Measurements from ENCODE around the gene FEZ2. TPM values are rescaled to one million over a fixed set of nuclear protein-coding genes. Genes with fewer than 3 reads are reported as not detected.

Gene FEZ2
- total and polyA plus RNA-seq, 2 of the 8 experiments (the other 6 are each of a cell fraction or from before 2014, with no cell fraction given), result 7.5 to 16.4 TPM

DNA sequence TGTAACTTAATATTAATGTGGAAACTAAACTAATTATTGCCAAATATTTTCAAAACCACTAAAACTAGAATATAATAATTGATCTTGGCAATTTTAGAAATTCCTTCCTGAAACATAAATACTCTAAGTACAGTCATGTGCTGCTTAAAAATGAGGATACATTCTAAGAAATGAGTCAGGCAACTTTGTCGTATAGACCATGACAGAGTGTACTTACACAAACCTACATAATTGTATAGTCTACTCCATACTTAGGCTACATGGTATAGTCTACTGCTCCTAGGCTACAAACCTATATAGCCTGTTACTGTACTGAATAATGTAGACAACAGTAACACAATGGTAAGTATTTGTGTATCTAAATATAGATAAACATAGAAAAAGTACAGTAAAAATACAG is 27.6 kb downstream of the FEZ2 start:
- no peak for FAIRE-seq
- no peak overlapping the region for H3K23ac ChIP-seq (ENCODE audit: insufficient read length)
- POLR2A ChIA-PET (ENCODE audit: partially characterized antibody), result no interaction called here

More for the DNA sequence above, 27.6 kb downstream of the FEZ2 start:
- no peaks in the 10 kb centered on the region for H3K36me3 ChIP-seq (ENCODE audit: control insufficient read depth in 2 of 4, insufficient read depth in 4 of 4, low read length in 3 of 4)
- H3K4me1 ChIP-seq (replicated peaks in 1 of 4; ENCODE audit: control insufficient read depth in 3 of 4, insufficient read depth in 4 of 4, low read length in 3 of 4), result peaks cover 0 to 3% (median 0%) of the 10 kb centered on the region in 4 experiments; a peak in 1 of 7 replicates
- H2AFZ ChIP-seq (ENCODE audit: low read length), result no peak overlapping the region
- H3K4me3 ChIP-seq (ENCODE audit: extremely low read depth in 1 of 4, insufficient read depth in 2 of 4, low read depth in 3 of 4, low read length in 4 of 4), result no peak overlapping the region
- WGBS, 2 experiments (ENCODE audit: extremely low coverage in 1 of 2, insufficient coverage in 1 of 2, insufficient read length in 1 of 2, insufficient replicate concordance in 2 of 2, low coverage in 1 of 2, low lambda C conversion rate in 2 of 2, missing lambda C conversion rate in 1 of 2), result 90% methylated on average over 1 of the region's 1 CpG; no CpG with 5 or more reads in 1 of the 2 experiments
- H3K9ac ChIP-seq (replicated peaks in 1 of 4; ENCODE audit: extremely low read depth in 1 of 4, low read depth in 3 of 4, low read length in 3 of 4), result no peak overlapping the region
- no peak overlapping the region for H3K56ac ChIP-seq (replicated peaks; ENCODE audit: insufficient read length, low read depth, low read length)
- H4K5ac ChIP-seq (ENCODE audit: insufficient read length, low read depth, low read length), result no peak overlapping the region
- H3K23me2 ChIP-seq (ENCODE audit: low read depth, low read length), result no peaks in the 10 kb centered on the region
- H3K9me3 ChIP-seq (ENCODE audit: insufficient read depth in 2 of 2, low read depth in 1 of 2, low read length in 1 of 2), result no peaks in the 10 kb centered on the region
- H2BK15ac ChIP-seq (ENCODE audit: low read length), result no peak overlapping the region
- H2BK20ac ChIP-seq (ENCODE audit: low read length), result no peak overlapping the region
- H2BK12ac ChIP-seq (ENCODE audit: low read depth, low read length), result no peak overlapping the region
- H3K4me2 ChIP-seq (ENCODE audit: insufficient read depth in 1 of 2, low read depth in 2 of 2, low read length in 2 of 2), result no peak overlapping the region
- no peak overlapping the region for H2BK5ac ChIP-seq (ENCODE audit: low read depth, low read length)
- no peak overlapping the region for H4K91ac ChIP-seq (replicated peaks; ENCODE audit: insufficient read length, low read length)
- no peak overlapping the region for H2BK120ac ChIP-seq (replicated peaks; ENCODE audit: low read depth, low read length)
- no peak overlapping the region for H3K14ac ChIP-seq (ENCODE audit: insufficient read length)
- no peaks in the 10 kb centered on the region for H4K20me1 ChIP-seq (replicated peaks in 1 of 2; ENCODE audit: control insufficient read depth in 1 of 2, insufficient read depth in 2 of 2, low read length in 2 of 2)
- H3K79me1 ChIP-seq (ENCODE audit: low read depth, low read length), result no peaks in the 10 kb centered on the region
- no peaks in the 10 kb centered on the region for H3K79me2 ChIP-seq (ENCODE audit: control insufficient read depth in 1 of 2, insufficient read depth in 2 of 2, low read length in 2 of 2)
- no peak overlapping the region for H3K4ac ChIP-seq (replicated peaks; ENCODE audit: insufficient read length, low read depth, low read length)
- no peak overlapping the region for H3K18ac ChIP-seq (ENCODE audit: extremely low read depth, low read length)
- no peak overlapping the region for H2AK5ac ChIP-seq (ENCODE audit: low read depth, low read length)
- no peak for TF ChIP-seq RBBP5 (IDR thresholded peaks at IDR 0.05; ENCODE audit: borderline replicate concordance, low read depth, low read length)
- TF ChIP-seq, protein P1, sequence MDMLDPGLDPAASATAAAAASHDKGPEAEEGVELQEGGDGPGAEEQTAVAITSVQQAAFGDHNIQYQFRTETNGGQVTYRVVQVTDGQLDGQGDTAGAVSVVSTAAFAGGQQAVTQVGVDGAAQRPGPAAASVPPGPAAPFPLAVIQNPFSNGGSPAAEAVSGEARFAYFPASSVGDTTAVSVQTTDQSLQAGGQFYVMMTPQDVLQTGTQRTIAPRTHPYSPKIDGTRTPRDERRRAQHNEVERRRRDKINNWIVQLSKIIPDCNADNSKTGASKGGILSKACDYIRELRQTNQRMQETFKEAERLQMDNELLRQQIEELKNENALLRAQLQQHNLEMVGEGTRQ (IDR thresholded peaks at IDR 0.05; ENCODE audit: low read length), result no peak
- TF ChIP-seq CTBP2 (IDR thresholded peaks at IDR 0.05; ENCODE audit: borderline replicate concordance, insufficient read depth, insufficient read length, low read length), result no peak
- no peak for TF ChIP-seq POLR2A (IDR thresholded peaks at IDR 0.05; ENCODE audit: control extremely low read depth in 1 of 2, low read depth in 2 of 2, low read length in 2 of 2)
- no peak overlapping the region for H4K8ac ChIP-seq (ENCODE audit: extremely low read depth, insufficient read depth, low read length)
- H3K27ac ChIP-seq (ENCODE audit: low read depth, low read length), result no peak overlapping the region
- CTCF ChIA-PET (ENCODE audit: partially characterized antibody), result no interaction called here
- no peaks in the 10 kb centered on the region for H3K27me3 ChIP-seq (replicated peaks in 1 of 4; ENCODE audit: control insufficient read depth in 3 of 4, extremely low read depth in 1 of 4, insufficient read depth in 3 of 4, low read length in 3 of 4)
- no peak for DNase-seq (ENCODE audit: low read depth in 1 of 2, low spot score in 2 of 2)
